ENCODE data around the gene SPANXD. TPM values are rescaled to one million over a fixed set of nuclear protein-coding genes. Genes with fewer than 3 reads are reported as not detected.
"Not testable (repeated sequence)": the region's sequence is repeated elsewhere in the genome, so short reads cannot be mapped to it uniquely, and the experiment has no call there.

SPANXD gene
- not detected for total RNA-seq

GRCh38 chrX:141698639-141699038 is at the start of gene SPANXD:
Gene SPANXD, minus strand, starts transcription at chrX:141698739. Its CDS starts 334 bp downstream, at chrX:141698405.
- not testable (repeated sequence) for DNase-seq

GRCh38 chrX:141742666-141743065 is 44.1 kb upstream of the SPANXD start:
- DNase-seq, result no peak

GRCh38 chrX:141736656-141737055 is 38.1 kb upstream of the SPANXD start:
- no peak for DNase-seq

GRCh38 chrX:141733371-141733770 is 34.8 kb upstream of the SPANXD start:
- DNase-seq, result no peak

GRCh38 chrX:141732031-141732430 is 33.5 kb upstream of the SPANXD start:
- no peak for DNase-seq

GRCh38 chrX:141724186-141724585 is 25.6 kb upstream of the SPANXD start:
- no peak for DNase-seq

GRCh38 chrX:141714680-141715079 is 16.1 kb upstream of the SPANXD start:
- DNase-seq, result no peak

GRCh38 chrX:141701072-141701471 is 2.5 kb upstream of the SPANXD start:
- DNase-seq, result no peak

GRCh38 chrX:141673946-141674345 is 24.6 kb downstream of the SPANXD start:
- no peak for DNase-seq

- no peak for DNase-seq
Observed at GRCh38 chrX:141669689-141670088, 28.9 kb downstream of the SPANXD start.

- no peak for DNase-seq
Observed at GRCh38 chrX:141668371-141668770, 30.2 kb downstream of the SPANXD start.

GRCh38 chrX:141662781-141663180 is 35.8 kb downstream of the SPANXD start:
- DNase-seq, result no peak

- no peak for DNase-seq
Observed at GRCh38 chrX:141652286-141652685, 46.3 kb downstream of the SPANXD start.

Other genes starting within 250 kb of the SPANXD start
- not detected for gene SPANXA1, start 114.0 kb downstream of the SPANXD start, total RNA-seq
- not detected for gene SPANXA2, start 109.0 kb downstream of the SPANXD start, total RNA-seq
- gene MAGEC3, start 139.6 kb upstream of the SPANXD start, total RNA-seq, result 0.47 TPM
- gene MAGEC1, start 205.2 kb upstream of the SPANXD start, total RNA-seq, result not detected